Iris pigment epithelial cell (primary cell): ENCODE results near the gene USP13.

Source experiments
- DNase-seq: peaks from one replicate; pipeline ENCODE4 v3.0.0-alpha.2; 2011; ENCODE audit warnings: low read depth

USP13 gene

GRCh38 chr3:179700716-179701115, 47.9 kb downstream of the USP13 start:
- no peak for DNase-seq

GRCh38 chr3:179701176-179701827, 48.5 kb downstream of the USP13 start:
- no peak for DNase-seq

- DNase-seq, result no peak
Measured at GRCh38 chr3:179702271-179702947, 49.6 kb downstream of the USP13 start.

GRCh38 chr3:179703816-179704215, 51.0 kb downstream of the USP13 start:
- DNase-seq, result no peak

GRCh38 chr3:179706233-179706632, 53.4 kb downstream of the USP13 start:
- no peak for DNase-seq

- no peak for DNase-seq
Measured at GRCh38 chr3:179710079-179710478, 57.2 kb downstream of the USP13 start.

- DNase-seq, result peak; percentile 92
Measured at GRCh38 chr3:179713643-179714090, 60.8 kb downstream of the USP13 start.

- DNase-seq, result peak; percentile 32
Measured at GRCh38 chr3:179715582-179715981, 62.7 kb downstream of the USP13 start.

GRCh38 chr3:179716226-179716625, 63.4 kb downstream of the USP13 start:
- no peak for DNase-seq

GRCh38 chr3:179716811-179717210, 64.0 kb downstream of the USP13 start:
- peak; percentile 85 for DNase-seq

GRCh38 chr3:179717219-179717618, 64.4 kb downstream of the USP13 start:
- no peak for DNase-seq

- DNase-seq, result no peak
Measured at GRCh38 chr3:179719048-179719734, 66.4 kb downstream of the USP13 start.

GRCh38 chr3:179720196-179720595, 67.4 kb downstream of the USP13 start:
- DNase-seq, result no peak

- DNase-seq, result no peak
Measured at GRCh38 chr3:179723617-179724016, 70.8 kb downstream of the USP13 start.

- no peak for DNase-seq
Measured at GRCh38 chr3:179726075-179726699, 73.3 kb downstream of the USP13 start.

GRCh38 chr3:179729086-179729485, 76.2 kb downstream of the USP13 start:
- no peak for DNase-seq

GRCh38 chr3:179729981-179730380, 77.1 kb downstream of the USP13 start:
- DNase-seq, result no peak

GRCh38 chr3:179730506-179730905, 77.7 kb downstream of the USP13 start:
- DNase-seq, result no peak

GRCh38 chr3:179731544-179731943, 78.7 kb downstream of the USP13 start:
- DNase-seq, result no peak

GRCh38 chr3:179732661-179733348, 80.0 kb downstream of the USP13 start:
- no peak for DNase-seq

- DNase-seq, result no peak
Measured at GRCh38 chr3:179733797-179734196, 81.0 kb downstream of the USP13 start.
